Activated CD4-positive, alpha-beta T cell treated with anti-CD3 and anti-CD28 coated beads, Interleukin-2, Interleukin-6, amounts not matched to agents 100 ng/mL and 50 ng/mL, durations not matched to agents 16 hours and 8 hours (primary cell): Measurements from ENCODE around the gene TPSAB1.
"Not testable (repeated sequence)": the region's sequence is repeated elsewhere in the genome, so short reads cannot be mapped to it uniquely, and the experiment has no call there.

Source experiments
- DNase-seq: peaks from one replicate; pipeline ENCODE4 v3.0.0-alpha.2; 2020

TPSAB1 gene

DNA sequence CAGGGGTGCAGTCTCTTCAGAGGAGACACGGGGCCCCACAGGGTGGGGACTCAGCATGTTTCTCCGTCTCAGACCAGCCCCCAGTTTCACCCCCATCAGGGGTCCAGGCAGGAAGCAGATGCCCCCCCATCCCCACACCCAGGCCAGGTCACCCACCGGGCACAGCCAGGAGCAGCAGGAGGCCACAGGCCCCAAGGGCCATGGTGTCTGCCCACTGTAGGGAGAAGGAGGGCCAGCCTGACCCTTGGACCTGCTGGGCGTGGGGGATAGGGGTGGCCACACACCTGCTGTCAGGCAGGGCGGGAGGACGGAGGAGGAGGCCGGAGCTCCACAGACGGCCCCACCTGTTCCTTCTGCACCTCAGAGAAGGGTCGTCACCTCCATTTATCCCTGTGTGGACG lies 15.5 kb upstream of the TPSAB1 start, which contains the start of gene TPSG1:
TSS of gene TPSG1 (minus strand) at position 218 of the 401 bp plus-strand sequence. CDS start at position 202, 16 bp downstream.
- DNase-seq, result no peak

DNA sequence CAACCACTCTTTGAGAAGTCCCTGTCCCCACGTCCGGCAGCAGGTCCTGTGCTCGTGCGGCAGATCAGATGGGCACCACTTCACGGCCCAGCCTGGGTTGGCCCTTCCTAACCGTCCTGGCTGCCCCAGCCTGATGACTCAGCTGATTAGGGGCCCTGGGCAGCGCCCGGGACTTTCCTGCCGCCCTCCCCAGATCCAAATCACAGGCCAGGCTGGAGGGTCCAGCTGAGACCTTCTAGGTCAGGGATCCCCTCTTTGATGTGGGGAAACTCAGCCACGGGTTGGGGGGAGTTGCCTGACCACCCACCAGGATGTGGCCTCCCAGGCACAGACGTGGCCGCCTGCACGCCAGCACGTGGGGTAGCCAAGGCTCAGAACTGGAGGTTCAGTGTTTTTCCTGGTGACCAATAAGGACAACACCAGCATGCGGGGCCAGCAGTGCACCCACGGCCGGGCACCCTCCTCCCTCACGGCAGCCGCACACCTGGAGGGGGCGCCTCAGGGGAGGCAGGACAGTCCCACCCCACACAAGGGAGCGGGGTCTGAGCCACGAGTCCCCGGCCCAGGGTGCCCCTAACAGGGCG lies 14.7 kb upstream of the TPSAB1 start:
- not testable (repeated sequence) for DNase-seq

- DNase-seq, result not testable (repeated sequence)
Measured at GRCh38 chr16:1226692-1227091, 13.8 kb upstream of the TPSAB1 start.

DNA sequence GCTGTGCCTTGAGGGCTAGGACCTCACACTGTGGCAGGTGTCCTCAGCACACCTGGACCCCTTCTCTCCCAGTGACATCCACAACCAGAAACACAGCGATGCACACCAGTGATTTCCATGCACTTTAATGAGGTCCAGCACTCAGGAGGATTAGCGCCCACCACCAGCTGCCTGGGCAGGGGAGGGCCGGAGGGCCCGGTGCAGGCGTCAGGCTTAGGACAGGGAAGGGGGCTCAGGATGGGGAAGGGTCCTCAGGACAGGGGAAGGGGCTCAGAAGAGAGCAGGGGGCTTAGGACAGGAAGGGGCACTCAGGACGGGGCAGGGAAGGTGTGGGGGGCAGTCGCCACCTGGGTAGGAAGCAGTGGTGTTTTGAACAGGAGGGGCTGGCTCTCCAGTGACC lies 12.3 kb upstream of the TPSAB1 start:
- DNase-seq, result not testable (repeated sequence)

GRCh38 chr16:1229476-1229875 lies 11.0 kb upstream of the TPSAB1 start:
- DNase-seq, result not testable (repeated sequence)

DNA sequence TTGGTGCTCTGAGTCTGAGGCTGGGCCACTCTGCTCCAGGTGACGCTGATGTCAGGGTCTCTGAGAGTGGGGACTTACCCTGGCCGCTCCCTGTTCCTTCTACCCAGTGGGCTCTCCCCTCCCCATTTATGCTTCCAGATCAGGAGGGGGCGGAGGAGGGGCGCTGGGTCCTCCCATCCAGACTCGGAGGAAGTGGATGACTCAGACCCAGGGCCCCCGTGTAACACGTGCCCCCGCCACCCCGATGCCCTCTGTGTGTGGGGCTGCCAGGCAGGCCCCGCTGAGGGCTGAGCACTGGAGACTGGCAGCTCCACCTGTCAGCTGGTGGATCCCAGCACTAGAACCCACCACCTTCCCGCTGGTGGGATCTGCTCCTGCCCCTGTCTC lies 10.4 kb upstream of the TPSAB1 start, which contains the start of gene TPSB2:
TSS of gene TPSB2 (minus strand) at position 101 of the 387 bp plus-strand sequence. CDS start 233 bp downstream, outside the sequence.
- DNase-seq, result not testable (repeated sequence)

DNA sequence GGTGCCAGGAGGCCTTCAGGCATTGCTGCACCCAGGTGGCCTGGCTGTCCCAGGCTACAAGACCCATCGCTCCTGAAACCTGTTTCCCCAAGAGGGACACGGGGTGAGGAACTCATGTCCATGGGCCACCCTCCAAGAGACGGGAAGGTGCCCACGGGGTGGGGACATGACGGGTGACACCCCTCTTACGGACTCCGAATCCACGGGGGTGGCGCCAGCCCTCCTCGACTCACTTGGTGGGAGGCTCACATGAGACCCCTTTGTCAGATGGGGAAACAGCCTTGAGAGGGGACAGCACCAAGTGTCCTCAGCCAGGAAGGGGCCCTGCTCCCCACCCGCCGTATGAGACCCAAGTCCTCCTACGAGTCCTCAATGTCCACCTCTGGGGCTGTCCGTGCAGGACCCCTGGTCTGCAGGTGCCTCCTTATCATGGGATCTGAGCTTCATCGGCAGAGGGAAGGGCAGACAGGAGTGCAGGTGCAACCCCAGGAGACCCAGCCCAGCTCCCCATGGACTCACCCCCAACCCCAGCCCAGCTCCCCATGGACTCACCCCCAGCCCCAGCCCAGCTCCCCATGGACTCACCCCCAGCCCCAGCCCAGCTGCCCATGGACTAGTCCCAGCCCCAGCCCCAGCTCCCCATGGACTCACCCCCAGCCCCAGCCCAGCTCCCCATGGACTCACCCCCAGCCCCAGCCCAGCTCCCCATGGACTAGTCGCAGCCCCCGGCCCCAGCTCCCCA lies 9.9 kb upstream of the TPSAB1 start:
- DNase-seq, result not testable (repeated sequence)

- DNase-seq, result not testable (repeated sequence)
Measured at GRCh38 chr16:1231301-1231700, 9.2 kb upstream of the TPSAB1 start.

DNA sequence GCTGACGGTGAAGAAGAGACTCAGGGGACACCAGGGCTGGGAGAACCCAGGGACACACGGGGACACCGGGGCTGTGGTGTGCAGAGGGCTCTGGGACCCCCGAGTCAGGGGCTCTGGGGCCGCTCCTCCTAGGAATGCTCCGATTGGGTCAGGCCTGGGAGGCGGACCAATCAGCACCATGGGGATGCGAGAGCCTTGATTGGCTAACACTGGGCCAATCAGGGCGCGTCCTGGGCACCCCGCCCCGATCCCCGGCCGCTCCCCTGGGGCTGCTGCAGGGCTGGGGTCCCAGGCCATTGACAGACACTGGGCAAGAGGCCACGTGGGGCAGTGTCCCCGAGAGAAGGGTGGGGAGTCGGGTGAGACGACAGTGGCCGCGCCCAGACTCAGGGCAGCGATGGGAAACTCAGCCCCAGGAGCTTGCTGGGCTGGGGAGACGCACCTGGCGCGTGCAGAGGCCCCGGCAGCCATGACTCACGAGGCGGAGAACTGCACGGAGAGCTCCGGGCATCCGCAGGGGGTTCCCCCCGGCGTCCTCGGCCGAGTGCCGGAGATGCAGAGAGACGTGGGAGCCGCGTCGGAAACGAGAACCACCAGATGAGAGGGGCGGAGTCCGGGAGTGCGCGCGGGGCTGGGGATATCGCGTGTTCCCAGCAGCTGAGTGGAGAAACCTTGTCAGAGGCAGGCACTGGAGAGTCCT lies 8.3 kb upstream of the TPSAB1 start:
- not testable (repeated sequence) for DNase-seq

DNA sequence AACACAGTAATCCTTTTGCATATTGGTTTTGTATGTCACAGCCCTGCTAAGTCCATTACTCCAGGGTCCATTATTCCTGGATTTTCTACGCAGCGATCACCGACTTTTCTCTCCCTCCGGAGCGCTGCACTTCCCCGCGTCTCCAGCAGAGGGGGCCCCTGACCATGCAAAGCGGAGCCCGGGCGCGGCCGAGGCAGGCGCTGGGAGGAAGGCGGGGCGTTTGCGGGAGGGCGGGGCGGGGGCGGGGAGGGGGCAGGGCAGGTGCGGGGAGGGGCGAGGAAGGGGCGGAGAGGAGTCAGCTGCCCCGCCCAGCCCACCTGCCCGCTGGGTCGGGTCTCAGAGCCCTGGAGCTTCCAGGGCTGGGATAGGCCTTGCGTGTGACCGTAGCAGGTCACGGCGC lies 3.8 kb upstream of the TPSAB1 start:
- not testable (repeated sequence) for DNase-seq

GRCh38 chr16:1237990-1238389 lies 2.5 kb upstream of the TPSAB1 start:
- no peak for DNase-seq

- DNase-seq, result not testable (repeated sequence)
Measured at GRCh38 chr16:1238909-1239308, 1.6 kb upstream of the TPSAB1 start.

DNA sequence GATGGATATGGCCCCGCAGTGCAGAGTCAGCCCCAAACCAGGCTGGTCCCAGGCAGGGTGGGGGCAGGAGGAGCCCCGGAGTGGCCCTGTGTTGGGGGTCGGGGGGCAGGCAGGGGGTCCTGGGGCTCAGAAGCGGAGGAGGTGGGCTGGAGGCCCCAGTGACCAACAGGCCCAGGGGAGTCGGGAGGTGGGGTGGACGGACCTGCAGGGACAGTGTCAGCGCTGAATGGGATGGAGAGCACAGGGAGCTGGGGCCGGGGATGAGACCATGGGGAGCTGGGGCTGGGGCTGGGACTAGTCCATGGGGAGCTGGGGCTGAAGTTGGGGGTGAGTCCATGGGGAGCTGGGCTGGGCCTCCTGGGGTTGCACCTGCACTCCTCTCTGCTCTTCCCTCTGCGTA lies 930 bp upstream of the TPSAB1 start:
- DNase-seq, result not testable (repeated sequence)

GRCh38 chr16:1241081-1241480 lies 576 bp downstream of the TPSAB1 start:
- not testable (repeated sequence) for DNase-seq

DNA sequence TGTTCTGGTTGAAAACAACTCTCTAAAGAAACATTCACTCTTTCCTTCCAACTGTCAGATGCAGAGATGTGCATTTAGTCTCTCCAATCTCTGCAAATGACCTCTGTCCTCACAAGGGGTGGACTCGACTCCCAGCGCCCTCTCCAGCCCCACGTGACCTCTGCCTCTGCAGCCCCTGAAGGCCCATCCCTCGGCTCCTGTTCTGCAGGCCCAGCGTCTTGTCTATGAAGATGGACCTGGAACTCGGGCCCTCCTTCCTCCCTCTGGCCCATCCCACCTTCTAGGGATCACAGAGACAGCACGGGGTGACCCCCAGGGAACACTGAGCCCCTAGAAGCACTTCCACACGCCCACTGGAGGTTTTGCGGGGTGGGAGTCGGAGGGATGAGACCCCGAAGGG lies 2.9 kb downstream of the TPSAB1 start:
- not testable (repeated sequence) for DNase-seq

DNA sequence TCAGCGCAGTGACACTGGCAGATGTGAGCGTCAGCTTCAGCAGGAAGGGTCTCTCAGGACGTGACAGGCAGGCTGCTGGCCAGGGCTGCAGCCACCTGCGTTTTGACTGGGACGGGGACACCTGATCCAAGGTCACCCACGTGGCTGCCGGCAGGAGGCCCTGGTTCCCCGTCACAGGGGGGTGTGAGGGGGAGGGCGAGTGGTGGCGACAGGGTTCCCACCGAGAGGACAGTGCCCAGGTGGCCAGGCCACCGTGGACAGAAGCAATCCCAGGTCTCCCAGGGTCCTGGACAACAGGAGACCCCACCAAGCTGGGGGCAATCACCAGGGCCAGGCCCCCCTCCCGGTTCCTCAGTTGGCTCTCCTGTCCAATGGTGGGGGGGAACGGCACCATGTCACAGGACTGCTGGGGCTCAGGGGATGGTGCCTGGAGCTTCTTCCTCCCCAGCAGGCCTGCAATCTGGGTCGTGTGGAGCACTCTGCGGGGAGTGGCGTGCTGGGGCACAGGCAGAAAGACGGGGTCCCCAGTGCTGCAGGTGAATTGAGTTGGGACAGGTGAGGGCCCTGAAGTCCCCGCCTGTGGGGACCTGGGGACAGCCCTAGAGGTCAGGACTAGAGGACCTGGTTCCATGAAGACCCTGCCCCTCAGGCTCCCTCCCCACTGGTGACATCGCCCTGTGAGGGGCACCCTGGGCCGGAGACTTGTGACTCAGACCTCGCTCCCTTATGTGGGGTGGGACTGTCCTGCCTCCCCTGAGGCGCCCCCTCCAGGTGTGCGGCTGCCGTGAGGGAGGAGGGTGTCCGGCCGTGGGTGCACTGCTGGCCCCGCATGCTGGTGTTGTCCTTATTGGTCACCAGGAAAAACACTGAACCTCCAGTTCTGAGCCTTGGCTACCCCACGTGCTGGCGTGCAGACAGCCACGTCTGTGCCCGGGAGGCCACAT lies 3.7 kb downstream of the TPSAB1 start:
- DNase-seq, result not testable (repeated sequence)

DNA sequence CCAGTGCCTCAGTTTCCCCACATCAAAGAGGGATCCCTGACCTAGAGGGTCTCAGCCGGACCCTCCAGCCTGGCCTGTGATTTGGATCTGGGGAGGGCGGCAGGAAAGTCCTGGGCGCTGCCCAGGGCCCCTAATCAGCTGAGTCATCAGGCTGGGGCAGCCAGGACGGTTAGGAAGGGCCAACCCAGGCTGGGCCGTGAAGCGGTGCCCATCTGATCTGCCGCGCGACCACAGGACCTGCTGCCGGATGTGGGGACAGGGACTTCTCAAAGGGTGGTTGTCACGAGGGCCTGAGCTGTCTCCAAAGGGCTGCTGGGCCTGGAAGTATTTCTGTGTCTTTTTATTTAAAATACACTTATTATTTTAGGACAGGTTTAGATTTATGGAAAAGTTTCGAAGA lies 4.4 kb downstream of the TPSAB1 start:
- DNase-seq, result no peak

- no peak for DNase-seq
Measured at GRCh38 chr16:1245452-1246020, 5.0 kb downstream of the TPSAB1 start.

- not testable (repeated sequence) for DNase-seq
Measured at GRCh38 chr16:1247903-1248537, 7.5 kb downstream of the TPSAB1 start.

DNA sequence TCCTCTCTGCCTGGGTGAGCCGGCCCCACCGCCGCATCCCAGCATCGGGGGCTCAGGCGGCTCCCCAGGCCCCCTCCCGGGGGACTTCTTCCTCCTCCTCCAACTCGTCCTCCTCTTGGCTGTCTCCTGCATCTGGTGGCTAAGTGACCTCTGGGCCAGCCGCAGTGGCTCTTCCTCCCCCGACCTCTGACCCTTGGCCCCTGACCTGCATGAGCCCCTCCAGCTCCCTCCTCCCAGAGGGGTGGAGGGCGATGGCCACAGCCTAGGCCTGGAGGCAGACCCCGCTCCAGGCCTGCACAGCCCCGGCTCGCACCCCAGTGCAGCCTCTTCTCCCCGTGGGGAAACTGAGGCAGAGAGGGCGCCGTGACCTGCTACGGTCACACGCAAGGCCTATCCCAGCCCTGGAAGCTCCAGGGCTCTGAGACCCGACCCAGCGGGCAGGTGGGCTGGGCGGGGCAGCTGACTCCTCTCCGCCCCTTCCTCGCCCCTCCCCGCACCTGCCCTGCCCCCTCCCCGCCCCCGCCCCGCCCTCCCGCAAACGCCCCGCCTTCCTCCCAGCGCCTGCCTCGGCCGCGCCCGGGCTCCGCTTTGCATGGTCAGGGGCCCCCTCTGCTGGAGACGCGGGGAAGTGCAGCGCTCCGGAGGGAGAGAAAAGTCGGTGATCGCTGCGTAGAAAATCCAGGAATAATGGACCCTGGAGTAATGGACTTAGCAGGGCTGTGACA lies 8.7 kb downstream of the TPSAB1 start:
- not testable (repeated sequence) for DNase-seq
